AG10803 (cell line): ENCODE results near the gene OSR1.

ENCODE experiments used
- DNase-seq: peaks from one replicate; pipeline ENCODE4 v3.0.0; 2010; ENCODE audit warnings: low read depth
- H3K4me3 ChIP-seq: 2 replicates; pipeline ENCODE4 v1.5.1; 2011; ENCODE audit warnings: mild to moderate bottlenecking, low read length, control low read depth
- TF ChIP-seq, protein P1 (sequence below): conservative IDR thresholded peaks from 2 replicates; pipeline ENCODE4 v1.5.1; 2011; ENCODE audit warnings: mild to moderate bottlenecking, low read length, control low read depth, inconsistent platforms

Gene OSR1

DNA sequence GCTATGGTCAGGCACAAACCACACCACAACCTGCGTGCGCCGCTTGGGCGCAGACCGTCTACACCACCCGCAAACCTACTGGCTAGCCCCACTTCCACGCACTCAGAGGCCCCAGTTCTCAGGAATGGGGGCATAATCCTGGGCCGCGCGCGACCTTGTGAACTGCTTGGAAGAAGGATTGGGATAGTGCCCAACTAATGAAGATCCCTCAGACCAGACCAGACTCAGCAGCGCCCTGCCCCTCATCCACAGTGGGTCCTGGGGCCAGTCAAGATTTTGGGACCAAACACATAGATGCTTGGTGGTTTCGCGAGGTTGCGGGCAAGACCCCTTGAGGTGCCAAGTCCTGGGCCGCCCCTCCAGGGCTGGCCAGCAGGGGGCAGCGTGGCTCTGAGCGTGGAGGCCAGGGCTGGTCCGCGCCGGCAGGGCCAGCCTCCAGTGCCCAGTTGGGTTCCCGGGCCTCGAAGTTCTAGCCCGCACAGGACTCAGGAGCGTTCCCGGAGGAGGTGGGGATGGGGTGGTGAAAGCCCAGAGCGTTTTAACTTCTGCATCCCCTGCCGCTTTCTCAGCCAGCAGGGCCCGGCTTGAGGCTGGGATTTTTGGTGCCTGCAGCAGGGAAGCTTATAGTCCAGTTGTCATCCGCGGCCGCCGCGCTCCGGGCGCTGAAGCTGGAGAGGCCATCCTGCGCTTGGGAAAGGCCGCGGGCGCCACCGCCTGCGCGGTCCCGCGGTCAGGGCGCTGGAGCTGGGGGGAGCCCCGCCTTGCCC is 8.3 kb downstream of the OSR1 start:
- TF ChIP-seq, protein P1, sequence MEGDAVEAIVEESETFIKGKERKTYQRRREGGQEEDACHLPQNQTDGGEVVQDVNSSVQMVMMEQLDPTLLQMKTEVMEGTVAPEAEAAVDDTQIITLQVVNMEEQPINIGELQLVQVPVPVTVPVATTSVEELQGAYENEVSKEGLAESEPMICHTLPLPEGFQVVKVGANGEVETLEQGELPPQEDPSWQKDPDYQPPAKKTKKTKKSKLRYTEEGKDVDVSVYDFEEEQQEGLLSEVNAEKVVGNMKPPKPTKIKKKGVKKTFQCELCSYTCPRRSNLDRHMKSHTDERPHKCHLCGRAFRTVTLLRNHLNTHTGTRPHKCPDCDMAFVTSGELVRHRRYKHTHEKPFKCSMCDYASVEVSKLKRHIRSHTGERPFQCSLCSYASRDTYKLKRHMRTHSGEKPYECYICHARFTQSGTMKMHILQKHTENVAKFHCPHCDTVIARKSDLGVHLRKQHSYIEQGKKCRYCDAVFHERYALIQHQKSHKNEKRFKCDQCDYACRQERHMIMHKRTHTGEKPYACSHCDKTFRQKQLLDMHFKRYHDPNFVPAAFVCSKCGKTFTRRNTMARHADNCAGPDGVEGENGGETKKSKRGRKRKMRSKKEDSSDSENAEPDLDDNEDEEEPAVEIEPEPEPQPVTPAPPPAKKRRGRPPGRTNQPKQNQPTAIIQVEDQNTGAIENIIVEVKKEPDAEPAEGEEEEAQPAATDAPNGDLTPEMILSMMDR, result peak; percentile 48
- no peak overlapping the region for H3K4me3 ChIP-seq

DNA sequence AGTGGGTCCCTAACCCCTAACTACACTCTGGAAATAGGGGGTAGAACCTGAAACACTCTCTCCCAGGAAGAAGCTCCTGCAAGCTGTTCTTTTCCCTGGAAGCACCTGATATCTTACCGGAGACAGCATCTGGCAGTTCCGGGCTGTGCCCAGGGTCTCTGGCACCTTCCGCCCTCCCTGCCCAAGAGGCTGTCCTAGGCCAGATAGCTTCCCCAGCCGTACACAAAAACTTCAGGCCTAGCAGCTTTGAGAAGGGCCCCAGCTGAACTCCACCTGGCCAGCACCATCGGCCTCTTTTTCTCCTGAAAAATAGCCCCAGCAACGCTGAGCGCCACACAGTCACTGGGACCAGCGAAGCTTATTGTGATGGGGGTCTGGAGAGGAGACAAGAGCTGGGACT is 9.7 kb downstream of the OSR1 start:
- TF ChIP-seq, protein P1, result no peak
- H3K4me3 ChIP-seq, result peak overlapping the region; percentile 96
- no peak for DNase-seq

More for the DNA sequence above, 8.3 kb downstream of the OSR1 start:
- DNase-seq, result no peak

DNA sequence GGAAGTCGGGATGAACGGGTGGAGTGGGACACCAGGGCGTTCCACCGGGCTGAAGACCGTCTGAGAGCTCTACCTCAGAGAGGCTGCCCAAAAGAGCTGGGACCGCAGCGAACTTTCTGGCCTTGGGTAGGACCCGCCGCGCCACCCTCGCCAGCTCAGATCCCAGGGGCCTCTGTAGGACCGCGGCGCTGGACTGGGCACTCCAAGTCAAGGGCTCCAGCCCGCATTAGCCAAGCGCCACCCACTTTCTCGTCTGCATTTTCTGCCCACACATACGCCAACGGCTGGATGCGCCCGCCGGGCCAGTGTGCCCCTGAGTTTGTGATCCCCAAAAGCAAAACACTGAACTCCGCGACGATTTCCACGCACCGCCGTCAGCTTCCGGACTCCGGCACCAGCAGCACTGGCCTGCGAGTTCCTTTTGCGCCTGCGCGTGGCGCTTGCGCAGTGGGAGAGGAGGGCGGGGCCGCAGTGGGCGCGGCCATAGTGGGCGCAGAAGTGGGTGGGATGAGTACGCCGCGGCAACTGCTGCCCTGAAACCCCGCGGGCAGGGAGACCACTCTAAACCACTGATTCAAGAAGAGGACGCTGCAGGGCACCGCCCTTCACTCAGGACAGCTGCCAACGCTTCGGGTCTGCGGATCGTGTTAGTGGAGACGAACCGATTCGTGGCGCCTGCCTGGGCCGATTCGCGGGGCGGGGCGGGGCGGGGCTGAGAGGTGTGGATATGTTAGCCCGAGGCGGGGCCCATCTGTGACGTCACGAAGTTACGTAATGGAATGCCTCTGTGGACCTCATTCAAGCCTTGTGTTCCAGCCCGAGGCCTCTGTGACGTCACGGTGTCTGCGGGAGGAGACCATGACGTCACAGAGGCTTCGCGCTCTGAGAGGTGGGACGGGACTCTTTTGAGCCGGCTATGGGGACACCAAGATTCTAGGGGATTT is 10.5 kb downstream of the OSR1 start:
- TF ChIP-seq, protein P1, result no peak
- H3K4me3 ChIP-seq, result peak overlapping the region; percentile 96
- peak; percentile 98 for DNase-seq

DNA sequence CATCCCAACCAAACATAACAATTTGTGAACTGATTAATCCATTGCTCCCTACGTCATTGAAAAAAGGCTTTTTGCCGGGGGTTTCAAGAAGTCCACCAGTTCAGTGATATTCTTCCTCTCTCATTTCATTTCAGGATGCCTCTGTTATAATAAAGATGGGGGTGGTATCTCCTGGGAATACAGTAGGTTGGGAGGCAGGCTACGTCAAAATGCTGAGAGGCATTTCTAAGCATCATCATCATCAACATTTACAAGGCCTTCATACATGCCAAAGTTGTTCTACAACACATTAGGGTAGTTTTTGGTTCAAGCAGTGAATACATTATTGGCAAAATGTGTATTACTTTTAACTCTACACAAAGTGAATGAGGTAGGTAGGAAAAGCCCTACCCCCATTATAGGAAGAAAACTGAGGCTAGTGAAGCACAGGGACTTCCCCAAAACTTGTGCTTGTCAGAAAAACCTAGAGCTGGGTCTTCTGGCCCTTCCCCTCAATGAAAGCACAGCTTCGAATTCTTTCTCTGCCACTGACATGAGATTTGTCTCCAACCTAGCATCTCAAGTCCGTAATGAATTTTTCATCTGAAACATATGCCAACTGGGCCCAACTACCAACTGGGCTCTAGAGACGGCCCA is 11.3 kb downstream of the OSR1 start:
- peak overlapping the region; percentile 96 for H3K4me3 ChIP-seq
- no peak for DNase-seq
- TF ChIP-seq, protein P1, result no peak

DNA sequence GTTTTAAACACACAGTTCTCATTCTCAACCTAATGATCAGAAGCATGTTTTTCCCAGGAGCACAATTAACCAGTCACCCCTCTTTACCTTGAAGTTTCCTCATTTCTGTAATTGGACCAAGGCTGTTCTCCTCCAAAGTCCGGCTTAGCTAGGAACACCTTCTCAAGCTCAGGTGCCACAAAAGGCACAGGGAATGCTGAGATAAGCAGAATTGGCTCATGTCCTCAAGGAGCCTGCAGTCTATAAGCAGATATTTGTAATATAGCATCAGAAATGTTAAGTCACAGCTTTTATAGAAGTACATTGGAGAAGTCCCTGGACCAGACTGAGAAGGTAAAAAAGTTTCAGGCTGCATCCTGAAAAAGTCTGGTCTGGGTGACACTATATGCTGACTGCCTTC is 20.7 kb downstream of the OSR1 start:
- H3K4me3 ChIP-seq, result no peak overlapping the region
- TF ChIP-seq, protein P1, result no peak
- no peak for DNase-seq

DNA sequence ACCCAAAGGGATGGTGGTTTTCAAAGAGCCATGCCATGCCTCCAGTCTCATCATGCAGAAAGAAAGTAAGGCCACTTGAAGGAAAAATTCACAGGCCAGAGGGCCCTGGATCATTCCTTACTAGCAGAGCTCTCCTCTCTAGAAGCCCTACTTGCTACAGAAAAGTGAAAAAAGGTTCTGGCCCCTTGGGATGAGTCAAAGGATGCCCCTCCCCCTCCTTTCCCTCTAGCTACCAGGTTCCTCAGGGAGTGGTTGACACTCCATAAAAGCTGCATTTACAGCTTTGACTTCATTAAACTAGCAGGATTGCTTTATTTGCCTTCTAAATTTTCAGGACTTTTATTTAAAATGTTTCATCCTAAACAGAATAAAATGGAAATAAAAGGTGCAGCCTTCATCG is 21.2 kb downstream of the OSR1 start:
- no peak for DNase-seq
- TF ChIP-seq, protein P1, result no peak
- H3K4me3 ChIP-seq, result no peak overlapping the region
